D341Med (cell line): ENCODE data around the gene NAAA.
"Not testable (repeated sequence)": the region's sequence is repeated elsewhere in the genome, so short reads cannot be mapped to it uniquely, and the experiment has no call there.

Experiments used
- DNase-seq: peaks from one replicate; pipeline ENCODE4 v3.0.0; 2012; ENCODE audit warnings: low spot score

NAAA gene

DNA sequence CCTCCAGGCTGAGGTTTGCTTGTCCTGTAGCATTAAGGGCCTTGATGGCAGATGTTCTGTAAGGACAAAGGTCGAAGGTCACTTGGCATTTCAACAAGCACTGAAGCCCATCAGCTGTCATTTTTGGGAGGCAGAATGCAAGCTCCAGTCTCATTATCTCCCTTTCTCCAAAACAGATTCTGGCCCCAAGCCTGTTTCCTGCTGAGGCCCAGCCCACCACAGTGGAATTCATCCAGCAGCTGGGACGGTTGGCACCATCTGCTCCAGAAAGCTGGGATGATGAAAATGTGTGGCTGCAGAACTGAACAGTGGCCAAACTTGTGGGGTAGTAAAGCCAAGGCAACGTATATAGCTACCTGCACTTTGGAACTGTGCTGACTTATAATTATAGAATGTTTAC lies 20.9 kb downstream of the NAAA start:
- no peak for DNase-seq

DNA sequence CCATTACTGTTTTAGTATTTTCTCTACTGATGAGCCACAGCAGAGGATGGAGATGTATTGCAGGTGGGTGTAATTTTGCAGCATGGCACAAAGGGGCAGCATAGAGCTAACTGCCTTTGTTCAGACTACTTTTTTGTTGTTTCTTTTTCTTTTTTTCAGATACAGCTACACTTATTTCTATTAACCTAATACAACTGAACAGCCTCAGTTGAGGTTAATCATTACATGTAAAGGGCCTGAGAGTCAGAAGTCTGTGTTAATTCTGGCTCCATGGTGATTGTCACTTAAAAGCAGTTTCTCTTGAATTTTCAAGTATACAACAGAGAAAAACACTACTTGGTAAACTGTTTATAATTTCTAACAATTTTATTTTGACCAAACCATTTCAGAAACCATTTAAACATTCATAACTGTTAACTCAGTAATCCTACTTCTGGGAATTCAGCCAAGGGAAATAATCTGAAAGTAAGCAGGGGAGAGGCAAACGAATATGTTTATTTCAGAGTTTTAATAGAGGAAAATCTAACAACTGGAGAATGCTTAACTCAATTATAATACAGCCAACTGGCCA lies 24.6 kb downstream of the NAAA start:
- peak; percentile 71 for DNase-seq

DNA sequence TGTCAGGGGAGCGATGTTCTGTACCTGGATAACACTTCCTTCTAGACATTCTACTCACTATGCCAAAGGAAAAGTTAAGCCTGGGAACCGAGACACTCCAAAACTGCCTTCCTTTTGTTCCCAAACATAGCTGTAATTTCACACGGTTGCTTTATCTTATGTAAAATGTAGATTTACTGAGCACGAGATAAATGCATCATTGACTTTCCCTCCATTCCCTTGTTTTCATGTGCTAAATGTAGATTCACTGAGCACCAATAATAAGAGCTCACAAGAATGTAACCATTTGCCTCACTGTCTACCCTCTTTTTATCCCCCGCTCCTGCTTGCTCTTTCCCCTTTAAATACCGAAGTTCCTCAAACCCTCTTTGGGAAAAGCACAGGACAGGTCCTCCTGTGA lies 27.8 kb downstream of the NAAA start:
- DNase-seq, result no peak

DNA sequence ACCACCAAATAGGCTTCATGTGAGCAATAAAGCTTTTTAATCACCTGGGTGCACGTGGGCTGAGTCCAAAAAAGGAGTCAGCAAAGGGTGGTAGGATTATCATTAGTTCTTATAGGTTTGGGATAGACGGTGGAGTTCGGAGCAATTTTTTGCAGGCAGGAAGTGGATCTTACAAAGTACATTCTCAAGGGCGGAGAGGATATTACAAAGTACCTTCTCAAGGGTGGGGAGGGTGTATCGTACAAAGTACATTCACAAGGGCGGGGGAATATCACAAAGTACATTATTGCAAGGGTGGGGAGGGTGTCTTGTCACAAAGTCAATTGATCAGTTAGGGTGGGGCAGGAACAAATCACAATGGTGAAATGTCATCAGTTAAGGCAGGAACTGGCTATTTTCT lies 30.0 kb downstream of the NAAA start:
- not testable (repeated sequence) for DNase-seq

GRCh38 chr4:75909405-75909804 lies 31.4 kb downstream of the NAAA start:
- DNase-seq, result no peak

DNA sequence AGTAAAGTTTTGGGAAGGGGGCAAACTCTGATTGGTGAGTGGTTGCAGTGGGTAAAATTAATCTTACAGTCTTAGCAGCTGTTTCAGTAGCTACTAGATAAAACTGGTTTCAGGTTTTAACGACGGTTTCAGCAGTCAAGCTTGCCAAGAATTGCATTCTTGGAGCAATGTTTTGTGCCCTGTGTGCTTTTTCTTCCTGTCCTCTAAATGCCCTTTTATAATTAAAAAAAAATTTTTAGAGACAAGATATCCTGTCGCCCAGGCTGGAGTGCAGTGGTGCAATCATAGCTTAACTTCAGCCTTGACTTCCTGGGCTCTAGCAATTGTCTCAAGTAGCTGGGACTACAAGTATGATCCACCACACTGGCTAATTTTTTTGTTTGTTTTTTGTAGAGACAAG lies 32.3 kb downstream of the NAAA start:
- DNase-seq, result no peak

- DNase-seq, result no peak
Observed at GRCh38 chr4:75907966-75908365, 32.8 kb downstream of the NAAA start.

DNA sequence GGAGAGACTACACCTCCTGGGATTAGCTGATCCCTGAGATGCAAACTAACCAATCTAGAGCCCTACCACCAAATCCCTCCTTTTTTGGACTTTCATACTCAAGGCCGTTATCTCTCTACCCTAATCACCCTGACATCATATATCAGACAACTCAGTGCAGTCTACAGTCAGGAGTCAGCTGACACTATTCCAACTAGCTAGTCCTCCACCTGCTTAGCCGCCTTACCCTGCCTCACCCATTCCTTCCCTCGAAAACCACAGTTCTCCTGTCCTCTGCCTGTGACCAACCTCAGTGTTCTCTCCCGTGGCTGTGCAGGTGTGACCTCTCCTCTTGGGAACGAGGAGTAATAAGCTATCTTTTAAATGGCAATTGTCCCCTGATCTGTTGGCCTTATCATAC lies 36.7 kb downstream of the NAAA start:
- no peak for DNase-seq

DNA sequence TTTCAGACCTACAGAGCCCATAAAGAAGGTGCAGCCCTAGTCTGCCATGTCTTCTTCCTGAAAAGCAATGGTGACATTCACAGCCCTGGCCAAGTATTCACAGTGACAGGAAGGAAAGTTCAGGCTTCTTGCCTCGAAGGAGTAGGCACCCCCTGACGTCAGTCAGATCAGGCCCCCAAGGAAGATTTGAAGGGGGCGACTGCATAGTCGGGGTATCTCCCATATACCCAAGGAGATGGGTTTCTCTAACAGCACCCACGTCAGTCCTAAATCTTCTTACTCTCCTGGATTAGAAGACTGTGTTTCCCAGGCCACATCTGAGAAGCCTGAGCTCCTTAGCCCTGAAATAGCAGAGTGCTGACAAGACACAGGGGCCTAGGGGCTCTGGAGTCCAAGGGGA lies 38.5 kb downstream of the NAAA start, which contains the start of gene PPEF2:
PPEF2 (minus strand) TSS at position 101 of the 400 bp plus-strand sequence. CDS start 6,127 bp downstream, outside the sequence.
- DNase-seq, result no peak

GRCh38 chr4:75898536-75898935 lies 42.3 kb downstream of the NAAA start:
- DNase-seq, result no peak

- DNase-seq, result peak; percentile 51
Observed at GRCh38 chr4:75895744-75896314, 45.0 kb downstream of the NAAA start.

GRCh38 chr4:75892508-75892907 lies 48.3 kb downstream of the NAAA start:
- DNase-seq, result peak; percentile 50

DNA sequence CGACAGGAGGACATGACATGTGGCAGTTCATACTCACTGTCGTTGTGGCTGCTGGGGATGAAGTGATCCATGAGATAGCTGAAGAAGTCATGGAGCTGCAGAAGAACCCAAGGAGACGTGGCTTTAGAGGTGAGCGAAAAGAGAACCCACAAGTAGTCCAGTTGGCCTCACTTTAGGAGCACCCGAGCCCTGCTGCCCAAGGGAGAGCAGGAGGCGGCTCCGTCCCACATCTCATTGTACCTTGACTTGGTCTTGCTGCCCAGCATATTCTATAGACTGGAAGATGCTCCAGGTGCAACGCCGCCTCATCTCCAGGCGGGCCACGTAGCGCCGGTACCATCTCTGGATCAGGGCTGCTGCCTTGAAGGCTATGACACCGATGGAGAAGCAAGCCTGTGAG lies 49.2 kb downstream of the NAAA start:
- DNase-seq, result no peak

DNA sequence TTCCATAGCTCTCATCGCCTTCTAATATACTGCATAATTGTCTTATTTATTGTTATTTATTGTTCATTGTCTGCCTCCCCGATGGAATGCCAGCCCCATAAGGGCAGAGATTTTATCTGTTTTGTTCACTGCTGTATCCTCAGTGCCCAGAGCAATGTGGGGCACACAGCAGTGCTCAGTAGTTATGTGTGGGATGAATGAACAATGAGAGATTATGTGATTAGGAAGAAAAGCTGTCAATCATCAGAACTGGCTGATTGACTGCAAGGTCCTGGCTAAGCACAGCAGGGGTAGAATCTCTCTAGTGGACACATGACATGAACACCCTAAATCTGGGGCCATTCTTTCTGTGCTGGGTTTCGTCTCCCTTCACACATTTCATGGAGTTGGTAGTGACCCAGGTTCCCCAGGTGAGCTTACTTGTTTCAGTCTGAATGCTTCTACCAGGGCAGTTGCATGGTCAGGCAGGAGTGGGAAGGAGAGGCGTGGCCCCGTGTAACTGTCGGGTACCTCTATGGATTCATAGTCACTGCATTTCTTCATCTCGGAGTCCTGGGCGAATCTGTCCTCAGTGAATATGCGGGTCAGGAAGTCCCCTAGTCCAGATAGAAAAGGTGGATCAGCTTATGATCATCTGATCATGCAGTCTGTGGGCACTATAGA lies 51.1 kb downstream of the NAAA start:
- no peak for DNase-seq

DNA sequence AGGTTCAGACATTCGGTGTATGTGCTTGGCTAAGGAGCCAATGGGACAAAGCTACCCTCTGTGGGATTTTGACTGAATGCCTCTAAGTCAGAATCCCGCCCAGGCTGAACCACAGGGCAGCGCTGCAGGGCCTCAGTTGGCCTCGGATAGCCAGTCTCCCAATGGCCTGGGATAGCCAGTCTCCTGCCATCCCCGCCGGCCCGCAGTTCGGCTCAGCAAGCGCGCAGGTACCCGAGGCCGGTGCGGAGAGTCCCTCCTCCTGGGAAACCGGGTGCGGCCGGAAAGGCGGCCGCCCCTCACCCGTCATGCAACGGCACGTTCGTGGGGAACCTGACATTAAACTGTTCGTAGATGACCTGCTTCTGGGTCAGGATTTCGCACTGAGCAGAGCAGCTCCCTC lies 54.7 kb downstream of the NAAA start:
- no peak for DNase-seq

DNA sequence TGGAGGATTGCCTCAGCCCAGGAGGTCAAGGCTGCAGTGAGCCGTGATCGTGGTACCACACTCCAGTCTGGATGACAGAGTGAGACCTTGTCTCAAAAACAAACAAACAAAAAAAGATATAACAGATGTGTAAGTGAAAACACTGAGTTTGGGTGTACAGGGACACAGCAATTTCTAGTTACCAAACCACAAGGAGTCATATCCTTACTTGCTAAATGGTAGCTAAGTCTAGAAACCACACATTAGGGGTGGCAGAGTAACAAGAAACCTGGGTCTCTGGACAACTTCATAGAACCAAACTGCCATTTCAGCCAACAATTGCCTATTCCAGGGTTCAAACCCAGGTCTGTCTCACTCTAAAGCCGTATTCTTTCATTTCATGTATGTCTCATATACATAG lies 59.3 kb downstream of the NAAA start:
- DNase-seq, result no peak

DNA sequence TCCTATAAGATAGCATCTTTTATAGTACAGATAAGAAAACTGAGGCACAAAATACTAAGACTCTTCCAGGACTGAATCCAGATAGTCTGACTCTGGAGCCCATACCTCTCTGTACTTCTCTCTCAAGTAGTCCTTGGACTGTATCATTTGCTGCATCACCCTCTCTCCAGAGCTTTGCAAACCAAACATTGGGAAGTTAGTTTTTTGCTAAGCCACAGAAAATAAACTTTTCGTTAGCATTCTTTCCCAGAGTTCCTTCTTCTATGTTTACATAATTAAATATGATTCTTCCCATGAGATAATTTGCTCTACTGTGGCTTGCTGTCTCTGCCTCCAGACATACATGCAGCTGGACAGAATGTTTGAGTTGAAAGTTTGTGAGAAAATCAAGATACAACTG lies 60.5 kb downstream of the NAAA start:
- no peak for DNase-seq

DNA sequence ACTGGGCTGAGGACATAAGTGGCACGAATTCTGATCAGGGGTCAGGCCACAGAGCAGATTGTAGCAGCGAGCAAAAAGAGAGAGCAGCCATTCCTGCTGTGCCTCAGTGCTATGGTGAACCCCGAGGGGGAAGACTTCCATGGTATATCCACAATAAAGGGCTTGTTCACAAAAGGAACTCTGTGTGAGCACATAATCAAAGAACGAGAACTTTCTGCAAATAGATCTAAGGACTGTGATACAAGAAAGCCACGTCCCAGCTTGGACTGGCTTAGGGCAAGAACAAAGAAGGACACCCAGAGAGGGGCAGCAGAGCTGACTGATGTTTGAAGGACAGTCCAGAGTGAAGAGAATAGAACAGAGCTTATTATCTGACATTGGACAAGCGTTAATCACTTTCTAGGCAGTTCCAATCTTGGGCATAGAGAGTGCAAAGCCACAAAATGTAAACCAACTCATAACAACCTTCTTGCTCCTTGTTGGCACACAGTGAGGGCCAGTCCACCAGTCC lies 62.5 kb downstream of the NAAA start:
- no peak for DNase-seq

DNA sequence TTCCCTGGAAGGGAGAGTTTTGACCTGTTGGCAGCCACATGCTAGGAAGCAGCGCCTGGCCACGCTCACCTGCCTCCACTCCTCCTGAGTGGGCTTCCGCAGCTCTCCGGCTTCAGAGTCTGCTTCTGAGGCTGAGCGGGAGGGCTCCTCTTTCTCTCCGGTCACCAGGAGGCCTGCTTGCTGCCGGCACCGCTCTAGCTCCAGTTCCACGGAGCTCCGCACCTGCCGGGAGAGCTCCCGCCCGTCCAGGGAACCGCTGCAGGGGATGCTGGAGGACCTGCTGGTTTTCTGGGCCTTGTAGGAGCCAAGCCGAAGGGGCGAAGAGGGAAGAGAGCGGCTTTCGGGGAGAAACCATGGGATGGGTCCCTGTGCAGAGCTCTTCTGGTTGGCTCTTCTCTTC lies 64.6 kb downstream of the NAAA start:
- DNase-seq, result no peak

GRCh38 chr4:75869100-75869499 lies 71.7 kb downstream of the NAAA start:
- no peak for DNase-seq

DNA sequence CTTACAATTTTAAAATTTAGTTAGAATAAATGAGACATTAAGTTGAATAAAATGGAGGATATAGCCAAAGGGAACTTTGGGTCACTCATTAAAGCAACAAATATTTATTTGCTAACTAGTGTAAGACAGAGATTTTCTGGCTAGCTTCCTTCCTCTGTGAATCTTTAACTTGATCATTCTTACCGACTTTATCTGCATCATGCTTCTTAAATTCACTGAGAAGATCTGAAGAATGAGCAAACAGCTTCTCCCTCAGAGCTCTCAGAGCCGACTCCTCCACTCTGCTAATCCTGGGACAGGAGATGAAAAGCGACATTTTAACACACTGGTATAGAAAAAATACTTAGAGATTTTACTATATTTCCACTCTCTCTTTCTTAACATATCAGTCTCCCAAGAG lies 73.7 kb downstream of the NAAA start:
- DNase-seq, result no peak
